Skeletal muscle satellite cell (primary cell): ENCODE measurements around the gene TXNRD2.

ENCODE experiments used
- H3K27me3 ChIP-seq: 2 replicates; pipeline ENCODE4 v1.7.0; 2013; ENCODE audit warnings: low read length; ENCODE audit not compliant: control insufficient read depth, insufficient read depth
- H3K36me3 ChIP-seq: 2 replicates; pipeline ENCODE4 v1.7.0; 2013; ENCODE audit warnings: mild to moderate bottlenecking, control low read depth, low read length; ENCODE audit not compliant: insufficient read depth
- H3K4me1 ChIP-seq: 2 replicates; pipeline ENCODE4 v1.7.0; 2013; ENCODE audit warnings: low read length; ENCODE audit not compliant: control insufficient read depth, insufficient read depth
- H3K4me2 ChIP-seq: 2 replicates; pipeline ENCODE4 v1.7.0; 2013; ENCODE audit warnings: mild to moderate bottlenecking, low read length
- H3K4me3 ChIP-seq: 2 replicates; pipeline ENCODE4 v1.7.0; 2013; ENCODE audit warnings: low read length
- H3K9ac ChIP-seq: 2 replicates; pipeline ENCODE4 v1.7.0; 2013; ENCODE audit warnings: mild to moderate bottlenecking, low read depth, low read length, moderate library complexity
- H3K9me3 ChIP-seq: replicated peaks from 2 replicates; pipeline ENCODE4 v1.7.0; 2013; ENCODE audit warnings: mild to moderate bottlenecking, control low read depth, low read length

The TXNRD2 gene

GRCh38 chr22:19892257-19892879 is 49.2 kb downstream of the TXNRD2 start:
- peak overlapping the region; percentile 60 for H3K9ac ChIP-seq
- no peaks in the 10 kb centered on the region for H3K27me3 ChIP-seq
- H3K9me3 ChIP-seq = no peaks in the 10 kb centered on the region
- H3K4me1 ChIP-seq = peaks cover 45% of the 10 kb centered on the region
- H3K4me2 ChIP-seq = peak overlapping the region; percentile 65
- no peak overlapping the region for H3K4me3 ChIP-seq
- H3K36me3 ChIP-seq = peaks cover 19% of the 10 kb centered on the region

GRCh38 chr22:19891317-19892256 is 50.0 kb downstream of the TXNRD2 start:
- peaks cover 19% of the 10 kb centered on the region for H3K36me3 ChIP-seq
- no peaks in the 10 kb centered on the region for H3K27me3 ChIP-seq
- no peaks in the 10 kb centered on the region for H3K9me3 ChIP-seq
- H3K4me1 ChIP-seq = peaks cover 49% of the 10 kb centered on the region
- H3K4me3 ChIP-seq = no peak overlapping the region
- H3K9ac ChIP-seq = peak overlapping the region; percentile 65
- H3K4me2 ChIP-seq = peak overlapping the region; percentile 65

- peaks cover 54% of the 10 kb centered on the region for H3K4me1 ChIP-seq
- peak overlapping the region; percentile 65 for H3K4me2 ChIP-seq
- peak overlapping the region; percentile 65 for H3K9ac ChIP-seq
- H3K9me3 ChIP-seq = no peaks in the 10 kb centered on the region
- no peak overlapping the region for H3K4me3 ChIP-seq
- peaks cover 19% of the 10 kb centered on the region for H3K36me3 ChIP-seq
- no peaks in the 10 kb centered on the region for H3K27me3 ChIP-seq
Observed at GRCh38 chr22:19890502-19891316, 50.9 kb downstream of the TXNRD2 start.

GRCh38 chr22:19889951-19890350 is 51.7 kb downstream of the TXNRD2 start:
- Histone ChIP-seq H3K4me1 (peaks cover 61% of the 10 kb centered on the region), H3K9me3 (no peaks in the 10 kb centered on the region), H3K9ac (no peak overlapping the region), H3K27me3 (no peaks in the 10 kb centered on the region), H3K4me3 (no peak overlapping the region), H3K36me3 (peaks cover 18% of the 10 kb centered on the region), H3K4me2 (no peak overlapping the region)

- no peak overlapping the region for H3K4me2 ChIP-seq
- peaks cover 8% of the 10 kb centered on the region for H3K36me3 ChIP-seq
- no peaks in the 10 kb centered on the region for H3K9me3 ChIP-seq
- H3K27me3 ChIP-seq = no peaks in the 10 kb centered on the region
- H3K9ac ChIP-seq = no peak overlapping the region
- no peak overlapping the region for H3K4me3 ChIP-seq
- peaks cover 74% of the 10 kb centered on the region for H3K4me1 ChIP-seq
Observed at GRCh38 chr22:19888131-19888746, 53.4 kb downstream of the TXNRD2 start.

- Histone ChIP-seq H3K27me3 (no peaks in the 10 kb centered on the region), H3K4me3 (no peak overlapping the region), H3K36me3 (peaks cover 3% of the 10 kb centered on the region), H3K9me3 (no peaks in the 10 kb centered on the region), H3K9ac (peak overlapping the region; percentile 67), H3K4me2 (no peak overlapping the region), H3K4me1 (peaks cover 74% of the 10 kb centered on the region)
Observed at GRCh38 chr22:19887256-19887985, 54.2 kb downstream of the TXNRD2 start.

- Histone ChIP-seq H3K9ac (peak overlapping the region; percentile 67), H3K36me3 (peaks cover 3% of the 10 kb centered on the region), H3K9me3 (no peaks in the 10 kb centered on the region), H3K27me3 (no peaks in the 10 kb centered on the region), H3K4me2 (peak overlapping the region; percentile 39), H3K4me1 (peaks cover 74% of the 10 kb centered on the region), H3K4me3 (no peak overlapping the region)
Observed at GRCh38 chr22:19886605-19887255, 54.9 kb downstream of the TXNRD2 start.

- Histone ChIP-seq H3K27me3 (no peaks in the 10 kb centered on the region), H3K36me3 (peaks cover 3% of the 10 kb centered on the region), H3K9ac (peak overlapping the region; percentile 67), H3K4me3 (no peak overlapping the region), H3K9me3 (no peaks in the 10 kb centered on the region), H3K4me1 (peaks cover 71% of the 10 kb centered on the region), H3K4me2 (peak overlapping the region; percentile 39)
Observed at GRCh38 chr22:19885841-19886592, 55.6 kb downstream of the TXNRD2 start.

GRCh38 chr22:19884954-19885751 is 56.5 kb downstream of the TXNRD2 start:
- H3K9me3 ChIP-seq = no peaks in the 10 kb centered on the region
- peak overlapping the region; percentile 67 for H3K9ac ChIP-seq
- peaks cover 10% of the 10 kb centered on the region for H3K36me3 ChIP-seq
- H3K27me3 ChIP-seq = no peaks in the 10 kb centered on the region
- peaks cover 72% of the 10 kb centered on the region for H3K4me1 ChIP-seq
- H3K4me2 ChIP-seq = peak overlapping the region; percentile 39
- peak overlapping the region; percentile 11 for H3K4me3 ChIP-seq
